Astrocyte (in vitro differentiated cells and primary cell): ENCODE results near the gene PNLIP. TPM values are rescaled to one million over a fixed set of nuclear protein-coding genes. Genes with fewer than 3 reads are reported as not detected.

Source experiments
- DNase-seq: peaks from one replicate; pipeline ENCODE4 v3.0.0-alpha.2; 2010; ENCODE audit warnings: low read depth
- FAIRE-seq: peaks from 2 replicates; lab custom pipeline; 2011; peaks lifted over from hg19 to GRCh38; lab: Jason Lieb, UNC
- H2AFZ ChIP-seq: 2 replicates; pipeline ENCODE4 v1.6.0; 2012; ENCODE audit warnings: low read depth, low read length, inconsistent platforms
- H3K27ac ChIP-seq: 2 replicates; pipeline ENCODE4 v1.5.1; 2011; ENCODE audit warnings: low read depth, low read length, inconsistent platforms
- H3K27me3 ChIP-seq: 2 replicates; pipeline ENCODE4 v1.6.0; 2011; ENCODE audit warnings: low read length, inconsistent platforms; ENCODE audit not compliant: insufficient read depth
- H3K36me3 ChIP-seq: 2 replicates; pipeline ENCODE4 v1.5.1; 2011; ENCODE audit warnings: low read length, inconsistent platforms; ENCODE audit not compliant: insufficient read depth
- H3K4me1 ChIP-seq: 2 replicates; pipeline ENCODE4 v1.5.1; 2011; ENCODE audit warnings: low read length, inconsistent platforms; ENCODE audit not compliant: insufficient read depth
- H3K4me2 ChIP-seq: 2 replicates; pipeline ENCODE4 v1.6.0; 2012; ENCODE audit warnings: low read length, inconsistent platforms
- H3K4me3 ChIP-seq: 2 replicates; pipeline ENCODE4 v1.5.1; 2011; ENCODE audit warnings: low read depth, mild to moderate bottlenecking, low read length, inconsistent platforms; ENCODE audit not compliant: insufficient read depth
- H3K79me2 ChIP-seq: 2 replicates; pipeline ENCODE4 v1.6.0; 2012; ENCODE audit warnings: mild to moderate bottlenecking, low read length, inconsistent platforms; ENCODE audit not compliant: insufficient read depth
- H3K9ac ChIP-seq: 2 replicates; pipeline ENCODE4 v1.6.0; 2012; ENCODE audit warnings: mild to moderate bottlenecking, low read length, inconsistent platforms
- H3K9me3 ChIP-seq: 2 replicates; pipeline ENCODE4 v1.5.1; 2012; ENCODE audit warnings: low read depth, mild to moderate bottlenecking, low read length, inconsistent platforms; ENCODE audit not compliant: insufficient read depth
- H4K20me1 ChIP-seq: 2 replicates; pipeline ENCODE4 v1.6.0; 2012; ENCODE audit warnings: low read length, inconsistent platforms; ENCODE audit not compliant: insufficient read depth
- H3K27ac Mint-ChIP-seq: one replicate; pipeline ENCODE4 v1.8.0; 2021; ENCODE audit warnings: mild to moderate bottlenecking, mixed read lengths; ENCODE audit not compliant: unreplicated experiment
- H3K27me3 Mint-ChIP-seq: one replicate; pipeline ENCODE4 v1.8.0; 2021; ENCODE audit warnings: low read depth, mixed read lengths; ENCODE audit not compliant: unreplicated experiment
- H3K36me3 Mint-ChIP-seq: one replicate; pipeline ENCODE4 v1.8.0; 2021; ENCODE audit warnings: low read depth, mixed read lengths; ENCODE audit not compliant: unreplicated experiment
- H3K4me1 Mint-ChIP-seq: one replicate; pipeline ENCODE4 v1.8.0; 2021; ENCODE audit warnings: low read depth, mixed read lengths; ENCODE audit not compliant: unreplicated experiment
- H3K4me3 Mint-ChIP-seq: one replicate; pipeline ENCODE4 v1.8.0; 2021; ENCODE audit warnings: mild to moderate bottlenecking, moderate library complexity, mixed read lengths; ENCODE audit not compliant: unreplicated experiment
- H3K9me3 Mint-ChIP-seq: one replicate; pipeline ENCODE4 v1.8.0; 2021; ENCODE audit warnings: mild to moderate bottlenecking, mixed read lengths; ENCODE audit not compliant: unreplicated experiment
- CTCF ChIP-seq: IDR thresholded peaks from 2 replicates; pipeline ENCODE4 v1.5.1; 2011; ENCODE audit warnings: low read depth, mild to moderate bottlenecking, inconsistent platforms, low read length, moderate library complexity; ENCODE audit not compliant: insufficient read depth
- EZH2 ChIP-seq: IDR thresholded peaks from 2 replicates; pipeline ENCODE4 v1.6.1; 2012; ENCODE audit warnings: mild to moderate bottlenecking, low read length, inconsistent platforms; ENCODE audit not compliant: insufficient read depth
- total RNA-seq: library from RNA; stranded (reverse); gene quantifications from 2 replicates; pipeline ENCODE4 v1.2.1, GENCODE V29; 2021

Gene PNLIP
- total RNA-seq, 1 donor from 2014 or later, result not detected

DNA sequence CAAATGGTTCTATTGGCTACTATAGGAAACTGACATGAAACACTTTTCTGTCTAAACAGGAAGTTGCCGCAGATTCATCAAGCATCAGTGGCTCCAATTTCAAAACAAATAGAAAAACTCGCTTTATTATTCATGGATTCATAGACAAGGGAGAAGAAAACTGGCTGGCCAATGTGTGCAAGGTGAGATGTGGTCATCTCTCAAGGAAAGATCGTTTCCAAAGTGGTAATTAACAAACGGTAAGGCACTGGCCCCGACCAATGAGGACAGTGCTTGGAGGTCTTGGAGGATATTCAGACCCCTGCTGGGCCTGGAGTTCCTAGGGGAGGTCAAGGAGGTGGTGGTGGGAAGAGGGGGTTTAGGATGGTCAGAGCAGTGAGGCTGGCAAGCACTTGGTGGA is 2.6 kb downstream of the PNLIP start:
- no peak for FAIRE-seq
- no peak for TF ChIP-seq EZH2
- TF ChIP-seq CTCF, result no peak

DNA sequence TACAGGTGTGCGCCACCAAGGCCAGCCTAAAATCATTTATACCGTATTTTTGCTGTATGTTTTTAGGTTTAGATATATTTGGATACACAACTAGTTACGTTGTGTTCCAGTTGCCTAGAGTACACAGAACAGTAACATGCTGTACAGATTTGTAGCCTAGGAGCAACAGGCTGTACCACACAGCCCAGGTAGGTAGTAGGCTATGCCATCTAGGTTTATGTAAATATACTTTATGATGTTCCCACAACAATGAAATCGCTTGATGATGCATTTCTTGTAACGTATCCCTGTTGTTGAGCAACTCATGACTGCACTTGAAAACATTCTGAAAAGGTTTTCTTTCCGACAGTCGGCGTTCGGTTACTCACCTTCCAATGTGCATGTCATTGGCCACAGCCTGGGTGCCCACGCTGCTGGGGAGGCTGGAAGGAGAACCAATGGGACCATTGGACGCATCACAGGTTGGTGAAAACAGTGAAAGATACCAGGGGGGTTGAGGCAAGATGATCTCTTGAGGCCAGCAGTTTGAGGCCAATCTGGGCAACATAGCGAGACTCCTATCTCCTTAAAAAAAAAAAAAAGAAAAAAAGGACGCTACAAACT is 7.7 kb downstream of the PNLIP start:
- TF ChIP-seq CTCF (no peak), EZH2 (no peak)
- Histone ChIP-seq H3K4me1 (no peaks in the 10 kb centered on the region), H3K9ac (no peak overlapping the region), H3K36me3 (no peaks in the 10 kb centered on the region), H4K20me1 (no peaks in the 10 kb centered on the region), H3K27me3 (no peaks in the 10 kb centered on the region), H3K4me3 (no peak overlapping the region), H3K9me3 (no peaks in the 10 kb centered on the region), H2AFZ (no peak overlapping the region), H3K4me2 (no peak overlapping the region), H3K27ac (no peak overlapping the region), H3K79me2 (no peaks in the 10 kb centered on the region)
- Mint-ChIP-seq H3K36me3 (no peaks in the 10 kb centered on the region), H3K9me3 (no peaks in the 10 kb centered on the region), H3K27ac (no peak overlapping the region), H3K4me3 (no peak overlapping the region), H3K27me3 (peaks cover under 1% of the 10 kb centered on the region), H3K4me1 (peaks cover 8% of the 10 kb centered on the region)
- DNase-seq, result no peak
- FAIRE-seq, result no peak

More for the DNA sequence above, 2.6 kb downstream of the PNLIP start:
- H3K9me3 ChIP-seq, result no peaks in the 10 kb centered on the region
- H3K27ac ChIP-seq, result no peak overlapping the region
- peaks cover 2% of the 10 kb centered on the region for H3K4me1 Mint-ChIP-seq
- H3K4me1 ChIP-seq, result no peaks in the 10 kb centered on the region
- H3K4me3 ChIP-seq, result no peak overlapping the region
- no peaks in the 10 kb centered on the region for H3K36me3 Mint-ChIP-seq
- no peaks in the 10 kb centered on the region for H3K27me3 ChIP-seq
- no peak overlapping the region for H3K4me3 Mint-ChIP-seq
- no peak overlapping the region for H2AFZ ChIP-seq
- H3K4me2 ChIP-seq, result no peak overlapping the region
- H3K9me3 Mint-ChIP-seq, result no peaks in the 10 kb centered on the region
- no peak overlapping the region for H3K27ac Mint-ChIP-seq
- H3K36me3 ChIP-seq, result no peaks in the 10 kb centered on the region
- H3K27me3 Mint-ChIP-seq, result peaks cover 4% of the 10 kb centered on the region
- H3K9ac ChIP-seq, result no peak overlapping the region
- H4K20me1 ChIP-seq, result no peaks in the 10 kb centered on the region
- no peaks in the 10 kb centered on the region for H3K79me2 ChIP-seq
- DNase-seq, result no peak

GRCh38 chr10:116554628-116555027 is 8.9 kb downstream of the PNLIP start:
- Histone ChIP-seq H2AFZ (no peak overlapping the region), H3K9me3 (no peaks in the 10 kb centered on the region), H3K79me2 (no peaks in the 10 kb centered on the region), H3K36me3 (no peaks in the 10 kb centered on the region), H3K9ac (no peak overlapping the region), H4K20me1 (no peaks in the 10 kb centered on the region), H3K4me3 (no peak overlapping the region), H3K4me2 (no peak overlapping the region), H3K4me1 (no peaks in the 10 kb centered on the region), H3K27me3 (no peaks in the 10 kb centered on the region), H3K27ac (no peak overlapping the region)
- H3K9me3 Mint-ChIP-seq, result no peaks in the 10 kb centered on the region
- H3K27me3 Mint-ChIP-seq, result no peaks in the 10 kb centered on the region
- TF ChIP-seq CTCF (no peak), EZH2 (no peak)
- peaks cover 8% of the 10 kb centered on the region for H3K4me1 Mint-ChIP-seq
- FAIRE-seq (no peak), DNase-seq (no peak)
- peak overlapping the region; percentile 12 for H3K27ac Mint-ChIP-seq
- no peaks in the 10 kb centered on the region for H3K36me3 Mint-ChIP-seq
- H3K4me3 Mint-ChIP-seq, result no peak overlapping the region
